Loucy (cell line): ENCODE measurements around the gene UBTD2.
A peak's percentile ranks its signal among the peaks of the same experiment; 100 is the strongest.
"Not testable (repeated sequence)": the region's sequence is repeated elsewhere in the genome, so short reads cannot be mapped to it uniquely, and the experiment has no call there.

Experiments
- H2AFZ ChIP-seq: fragments of 200-600 bp; sonication (generic); 2 replicates; pipeline ENCODE4 v1.6.0; 2016; ENCODE audit warnings: antibody characterized with exemption, mild to moderate bottlenecking, low read length, moderate library complexity
- H3F3A ChIP-seq: fragments of 200-600 bp; 2 replicates; pipeline ENCODE4 v1.6.0; 2016; ENCODE audit warnings: antibody characterized with exemption, low read depth, mild to moderate bottlenecking
- H3K27me3 ChIP-seq: fragments of 200-600 bp; sonication (generic); 2 replicates; pipeline ENCODE4 v1.6.1; 2014; ENCODE audit warnings: low read length, mild to moderate bottlenecking; ENCODE audit not compliant: insufficient read depth, poor library complexity, severe bottlenecking
- H3K36me3 ChIP-seq: fragments of 200-600 bp; sonication (generic); 2 replicates; pipeline ENCODE4 v1.6.1; 2016; ENCODE audit warnings: low read length; ENCODE audit not compliant: insufficient read depth
- H3K4me1 ChIP-seq: fragments of 200-600 bp; sonication (generic); 2 replicates; pipeline ENCODE4 v1.5.1; 2014; ENCODE audit warnings: low read length, mild to moderate bottlenecking; ENCODE audit not compliant: insufficient read depth, poor library complexity, severe bottlenecking
- H3K4me2 ChIP-seq: fragments of 200-600 bp; sonication (generic); 2 replicates; pipeline ENCODE4 v1.6.0; 2014; ENCODE audit warnings: antibody characterized with exemption, low read length, low read depth, mild to moderate bottlenecking; ENCODE audit not compliant: poor library complexity, severe bottlenecking
- H3K4me3 ChIP-seq: fragments of 200-600 bp; sonication (generic); 2 replicates; pipeline ENCODE4 v1.5.1; 2014; ENCODE audit warnings: low read length, mild to moderate bottlenecking, mixed read lengths; ENCODE audit not compliant: poor library complexity, severe bottlenecking
- H3K79me2 ChIP-seq: fragments of 200-600 bp; sonication (generic); 2 replicates; pipeline ENCODE4 v1.6.1; 2014; ENCODE audit warnings: low read length; ENCODE audit not compliant: insufficient read depth
- H3K9ac ChIP-seq: fragments of 200-600 bp; sonication (generic); 2 replicates; pipeline ENCODE4 v1.6.0; 2014; ENCODE audit warnings: mild to moderate bottlenecking, low read depth, low read length, moderate library complexity; ENCODE audit not compliant: poor library complexity, severe bottlenecking
- H3K9me2 ChIP-seq: fragments of 200-600 bp; sonication (generic); replicated peaks from 2 replicates; pipeline ENCODE4 v1.6.1; 2016; ENCODE audit warnings: low read depth, low read length, mixed read lengths
- H3K9me3 ChIP-seq: fragments of 200-600 bp; sonication (generic); 2 replicates; pipeline ENCODE4 v1.6.1; 2014; ENCODE audit warnings: mild to moderate bottlenecking, antibody characterized with exemption, low read length, low read depth; ENCODE audit not compliant: insufficient read depth
- H4K20me1 ChIP-seq: fragments of 200-600 bp; sonication (generic); 2 replicates; pipeline ENCODE4 v1.6.0; 2014; ENCODE audit warnings: antibody characterized with exemption, low read length, mild to moderate bottlenecking; ENCODE audit not compliant: insufficient read depth, poor library complexity, severe bottlenecking
- CTCF ChIP-seq: fragments of 200-600 bp; sonication (generic); conservative IDR thresholded peaks from 2 replicates; pipeline ENCODE4 v1.5.1; 2014; ENCODE audit warnings: mild to moderate bottlenecking, antibody characterized with exemption, low read length
- EZH2phosphoT487 ChIP-seq: fragments of 200-600 bp; IDR thresholded peaks from 2 replicates; pipeline ENCODE4 v1.6.1; 2018; ENCODE audit warnings: antibody characterized with exemption, mild to moderate bottlenecking, moderate library complexity, borderline replicate concordance

The UBTD2 gene

GRCh38 chr5:172293054-172293744 is 9.6 kb upstream of the UBTD2 start:
- H3K79me2 ChIP-seq: no peaks in the 10 kb centered on the region
- H3F3A ChIP-seq: no peaks in the 10 kb centered on the region
- no peaks in the 10 kb centered on the region for H3K27me3 ChIP-seq
- peak overlapping the region; percentile 73; the same call in 1 of the 2 replicates for H2AFZ ChIP-seq
- H3K9me2 ChIP-seq: no peaks in the 10 kb centered on the region
- no peaks in the 10 kb centered on the region for H3K9me3 ChIP-seq
- no peak overlapping the region for H3K4me2 ChIP-seq
- H3K4me3 ChIP-seq: no peak overlapping the region
- H3K4me1 ChIP-seq: no peaks in the 10 kb centered on the region
- H3K36me3 ChIP-seq: no peaks in the 10 kb centered on the region
- no peak overlapping the region for H3K9ac ChIP-seq
- H4K20me1 ChIP-seq: no peaks in the 10 kb centered on the region
- TF ChIP-seq EZH2phosphoT487 (no peak), CTCF (peak; percentile 70)

GRCh38 chr5:172291837-172292236 is 8.3 kb upstream of the UBTD2 start:
- not testable (repeated sequence) for H2AFZ ChIP-seq

GRCh38 chr5:172288465-172288864 is 4.9 kb upstream of the UBTD2 start:
- no peak overlapping the region for H3K4me3 ChIP-seq
- no peaks in the 10 kb centered on the region for H3K36me3 ChIP-seq
- H2AFZ ChIP-seq: no peak overlapping the region
- H3K9me3 ChIP-seq: no peaks in the 10 kb centered on the region
- H3F3A ChIP-seq: no peaks in the 10 kb centered on the region
- no peaks in the 10 kb centered on the region for H3K79me2 ChIP-seq
- H3K27me3 ChIP-seq: no peaks in the 10 kb centered on the region
- H3K4me1 ChIP-seq: peaks cover 7% of the 10 kb centered on the region
- no peak overlapping the region for H3K4me2 ChIP-seq
- H3K9me2 ChIP-seq: no peaks in the 10 kb centered on the region
- TF ChIP-seq EZH2phosphoT487: no peak
- no peak for TF ChIP-seq CTCF
- no peak overlapping the region for H3K9ac ChIP-seq
- H4K20me1 ChIP-seq: no peaks in the 10 kb centered on the region

More at GRCh38 chr5:172291837-172292236, 8.3 kb upstream of the UBTD2 start:
- not testable (repeated sequence) for H3K4me1 ChIP-seq, H3K4me3 ChIP-seq, H3K9ac ChIP-seq, H3K9me3 ChIP-seq, H3K79me2 ChIP-seq, H3F3A ChIP-seq, H3K36me3 ChIP-seq, H3K4me2 ChIP-seq, H3K9me2 ChIP-seq, H4K20me1 ChIP-seq, H3K27me3 ChIP-seq

- peaks cover 11% of the 10 kb centered on the region for H3K79me2 ChIP-seq
- not testable (repeated sequence) for H3K4me3 ChIP-seq, H3K36me3 ChIP-seq, H3K27me3 ChIP-seq, H4K20me1 ChIP-seq, H3F3A ChIP-seq, H3K4me1 ChIP-seq, H3K9me3 ChIP-seq, H3K9me2 ChIP-seq, H2AFZ ChIP-seq, H3K4me2 ChIP-seq, H3K9ac ChIP-seq
Observed at GRCh38 chr5:172287140-172287539, 3.6 kb upstream of the UBTD2 start.
